SK-N-SH treated with all-trans-retinoic acid at 6 μM for 48 hours (cell line): ENCODE results near the gene AHSP.

Source experiments
- ATAC-seq: fragments of 200-7000 bp; cut with Tn5 transposase; 3 replicates; pipeline ENCODE4 v1.9.1; 2020; ENCODE audit warnings: mild to moderate bottlenecking, moderate library complexity
- ARNTL ChIP-seq: fragments of 450-650 bp; formaldehyde crosslinking; IDR thresholded peaks from 2 replicates; pipeline ENCODE4 v1.5.0; 2020; ENCODE audit warnings: low read depth, mild to moderate bottlenecking, moderate library complexity, borderline replicate concordance
- BACH2 ChIP-seq: fragments of 250-450 bp; sonication (Bioruptor Pico); IDR thresholded peaks from 2 replicates; pipeline ENCODE4 v1.9.0; 2021; ENCODE audit warnings: mild to moderate bottlenecking, borderline replicate concordance
- CREB5 ChIP-seq: fragments of 250-450 bp; sonication (Bioruptor Pico); IDR thresholded peaks from 2 replicates; pipeline ENCODE4 v1.5.1; 2020; ENCODE audit warnings: low read depth, mild to moderate bottlenecking, moderate library complexity
- CSDC2 ChIP-seq: fragments of 250-450 bp; sonication (Bioruptor Pico); IDR thresholded peaks from 2 replicates; pipeline ENCODE4 v1.5.0; 2020; ENCODE audit warnings: mild to moderate bottlenecking, moderate library complexity
- CSRNP3 ChIP-seq: fragments of 250-450 bp; sonication (Bioruptor Pico); IDR thresholded peaks from 2 replicates; pipeline ENCODE4 v1.5.1; 2021; ENCODE audit warnings: mild to moderate bottlenecking, moderate library complexity
- ESRRG ChIP-seq: fragments of 250-450 bp; sonication (Bioruptor Pico); IDR thresholded peaks from 2 replicates; pipeline ENCODE4 v1.6.1; 2021; ENCODE audit warnings: mild to moderate bottlenecking
- GLIS3 ChIP-seq: fragments of 250-450 bp; sonication (Bioruptor Pico); IDR thresholded peaks from 2 replicates; pipeline ENCODE4 v1.5.0; 2020; ENCODE audit warnings: mild to moderate bottlenecking, moderate library complexity
- ISL1 ChIP-seq: fragments of 250-450 bp; sonication (Bioruptor Pico); IDR thresholded peaks from 2 replicates; pipeline ENCODE4 v2.1.2; 2022; ENCODE audit warnings: mild to moderate bottlenecking, moderate library complexity
- OSR1 ChIP-seq: fragments of 250-450 bp; sonication (Bioruptor Pico); IDR thresholded peaks from 2 replicates; pipeline ENCODE4 v1.8.0; 2022; ENCODE audit warnings: moderate library complexity, mild to moderate bottlenecking, inconsistent platforms
- PATZ1 ChIP-seq: fragments of 250-450 bp; sonication (Bioruptor Pico); IDR thresholded peaks from 2 replicates; pipeline ENCODE4 v1.8.0; 2020; ENCODE audit warnings: mild to moderate bottlenecking, moderate library complexity, borderline replicate concordance
- POU6F1 ChIP-seq: fragments of 250-450 bp; sonication (Bioruptor Pico); IDR thresholded peaks from 2 replicates; pipeline ENCODE4 v1.8.0; 2021; ENCODE audit warnings: low read depth, mild to moderate bottlenecking, moderate library complexity, borderline replicate concordance
- PPARA ChIP-seq: fragments of 250-450 bp; sonication (Bioruptor Pico); IDR thresholded peaks from 2 replicates; pipeline ENCODE4 v1.5.0; 2020; ENCODE audit warnings: mild to moderate bottlenecking, borderline replicate concordance
- RARB ChIP-seq: fragments of 250-450 bp; sonication (Bioruptor Pico); IDR thresholded peaks from 2 replicates; pipeline ENCODE4 v1.8.0; 2021; ENCODE audit warnings: mild to moderate bottlenecking, moderate library complexity
- SNAI2 ChIP-seq: fragments of 250-450 bp; sonication (Bioruptor Pico); IDR thresholded peaks from 2 replicates; pipeline ENCODE4 v1.5.0; 2020; ENCODE audit warnings: mild to moderate bottlenecking, moderate library complexity
- TOX ChIP-seq: fragments of 250-450 bp; sonication (Bioruptor Pico); IDR thresholded peaks from 2 replicates; pipeline ENCODE4 v1.8.0; 2021; ENCODE audit warnings: mild to moderate bottlenecking, moderate library complexity, borderline replicate concordance
- TSHZ2 ChIP-seq: fragments of 250-450 bp; sonication (Bioruptor Pico); IDR thresholded peaks from 2 replicates; pipeline ENCODE4 v1.5.0; 2020; ENCODE audit warnings: mild to moderate bottlenecking, moderate library complexity
- ZC3H10 ChIP-seq: fragments of 250-450 bp; sonication (Bioruptor Pico); IDR thresholded peaks from 2 replicates; pipeline ENCODE4 v1.5.1; 2021; ENCODE audit warnings: mild to moderate bottlenecking, moderate library complexity
- ZFP30 ChIP-seq: fragments of 450-650 bp; formaldehyde crosslinking; IDR thresholded peaks from 2 replicates; pipeline ENCODE4 v1.5.0; 2022; ENCODE audit warnings: mild to moderate bottlenecking, moderate library complexity
- ZNF565 ChIP-seq: fragments of 450-650 bp; formaldehyde crosslinking; conservative IDR thresholded peaks from 2 replicates; pipeline ENCODE4 v1.5.0; 2020; ENCODE audit warnings: low read depth, mild to moderate bottlenecking, moderate library complexity
- ZNF70 ChIP-seq: fragments of 450-650 bp; formaldehyde crosslinking; IDR thresholded peaks from 2 replicates; pipeline ENCODE4 v1.5.0; 2020; ENCODE audit warnings: mild to moderate bottlenecking, moderate library complexity
- ZNF8 ChIP-seq: fragments of 450-650 bp; formaldehyde crosslinking; IDR thresholded peaks from 2 replicates; pipeline ENCODE4 v1.5.0; 2020; ENCODE audit warnings: mild to moderate bottlenecking, moderate library complexity

AHSP gene

GRCh38 chr16:31498493-31498892 is 29.2 kb upstream of the AHSP start:
- TF ChIP-seq CREB5 (CRISPR knock-in tag): no peak
- ATAC-seq: no peak

- ATAC-seq: no peak
- TF ChIP-seq ZC3H10 (no peak), TOX (CRISPR knock-in tag) (no peak), ZFP30 (CRISPR knock-in tag) (no peak)
Measured at GRCh38 chr16:31499928-31500327, 27.8 kb upstream of the AHSP start.

GRCh38 chr16:31501226-31501965 is 26.3 kb upstream of the AHSP start:
- TF ChIP-seq GLIS3 (CRISPR knock-in tag) (no peak), ZFP30 (CRISPR knock-in tag) (no peak), POU6F1 (CRISPR knock-in tag) (no peak)
- no peak for ATAC-seq

GRCh38 chr16:31501966-31502348 is 25.7 kb upstream of the AHSP start:
- TF ChIP-seq CSRNP3 (CRISPR knock-in tag): no peak
- TF ChIP-seq CSDC2 (CRISPR knock-in tag): no peak
- no peak for TF ChIP-seq OSR1 (CRISPR knock-in tag)
- TF ChIP-seq ZNF565 (CRISPR knock-in tag): no peak
- no peak for TF ChIP-seq BACH2
- no peak for TF ChIP-seq ESRRG
- no peak for TF ChIP-seq PPARA
- no peak for TF ChIP-seq RARB (CRISPR knock-in tag)
- no peak for TF ChIP-seq PATZ1
- no peak for TF ChIP-seq ZC3H10
- TF ChIP-seq TOX (CRISPR knock-in tag): no peak
- no peak for TF ChIP-seq SNAI2 (CRISPR knock-in tag)
- no peak for TF ChIP-seq ISL1
- TF ChIP-seq GLIS3 (CRISPR knock-in tag): no peak
- TF ChIP-seq TSHZ2: no peak
- TF ChIP-seq ARNTL (CRISPR knock-in tag): no peak
- no peak for TF ChIP-seq POU6F1 (CRISPR knock-in tag)
- TF ChIP-seq ZNF70 (CRISPR knock-in tag): no peak
- no peak for TF ChIP-seq ZNF8 (CRISPR knock-in tag)
- TF ChIP-seq, all 23 proteins: peak for 0
- no peak for ATAC-seq
